ENCODE measurements around the gene ANGEL2.
"Not testable (repeated sequence)": the region's sequence is repeated elsewhere in the genome, so short reads cannot be mapped to it uniquely, and the experiment has no call there.

Gene ANGEL2

GRCh38 chr1:213019450-213019849 is 3.8 kb upstream of the ANGEL2 start:
- Histone ChIP-seq H3K4me3 (no peak overlapping the region), H3K27ac (no peak overlapping the region)
- DNase-seq (ENCODE audit: low spot score) = no peak
- no peak for TF ChIP-seq CTCF (IDR thresholded peaks at IDR 0.05)

DNA sequence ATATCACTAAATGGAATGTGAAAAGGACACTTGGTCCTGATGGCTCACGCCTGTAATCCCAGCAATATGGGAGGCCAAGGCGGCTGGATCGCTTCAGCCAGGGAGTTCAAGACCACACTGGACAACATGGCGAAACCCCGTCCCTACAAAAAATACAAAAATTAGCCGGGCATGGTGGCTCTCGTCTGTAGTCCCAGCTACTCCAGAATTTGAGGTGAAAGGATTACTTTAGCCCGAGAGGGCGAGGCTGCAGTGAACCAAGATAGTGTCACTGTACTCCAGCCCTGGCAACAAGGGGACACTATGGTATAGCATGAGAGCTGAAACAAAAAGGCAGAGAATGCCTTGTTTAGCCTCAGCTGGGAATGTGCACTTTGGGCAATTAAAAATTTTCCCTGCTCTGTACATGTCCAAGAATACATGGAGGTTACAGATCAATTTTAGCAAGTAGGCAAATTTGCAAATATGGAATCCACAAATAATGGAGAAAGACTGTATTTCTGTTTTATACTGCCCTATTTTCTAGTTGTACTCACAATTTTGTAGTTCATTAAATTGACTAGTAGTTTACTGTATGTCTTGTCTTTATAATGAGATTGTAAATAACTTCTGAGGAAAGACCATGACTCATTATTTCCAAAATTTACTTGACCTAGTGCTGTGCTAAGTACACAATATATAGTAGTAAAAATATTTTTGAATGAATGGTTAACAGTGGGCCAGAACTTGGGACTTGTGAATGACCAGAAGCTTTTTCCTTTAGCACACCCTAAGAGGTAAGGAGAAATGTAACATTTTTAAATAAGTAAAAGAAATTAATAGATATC is 2.0 kb upstream of the ANGEL2 start:
- TF ChIP-seq CTCF (IDR thresholded peaks at IDR 0.05) = no peak
- no peak for DNase-seq (ENCODE audit: low spot score)
- Histone ChIP-seq H3K4me3 (no peak overlapping the region), H3K27ac (no peak overlapping the region)

DNA sequence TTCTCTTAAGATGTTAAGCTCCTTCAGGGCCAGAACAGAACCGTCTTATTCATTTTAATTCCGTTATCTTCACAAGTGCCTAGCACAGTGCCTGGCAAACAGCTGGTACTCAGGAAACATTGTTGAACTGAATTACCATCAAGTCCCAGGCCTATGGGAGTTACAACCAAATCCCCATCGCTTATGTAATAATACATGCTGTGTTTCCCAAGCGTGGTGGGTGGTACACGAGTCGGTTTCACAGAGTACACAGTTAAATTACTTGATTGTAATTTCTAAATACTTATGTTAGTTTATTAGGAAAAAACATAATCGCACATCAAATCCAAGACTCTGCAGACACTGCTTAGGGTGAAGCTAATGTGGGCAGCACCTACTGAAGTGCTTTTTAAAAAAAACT is 1.0 kb downstream of the ANGEL2 start:
- no peak for TF ChIP-seq CTCF (IDR thresholded peaks at IDR 0.05)
- no peak for DNase-seq (ENCODE audit: low spot score)
- Histone ChIP-seq H3K4me3 (peak overlapping the region; percentile 81), H3K27ac (peak overlapping the region; percentile 93 to 94)

- no peak for DNase-seq (ENCODE audit: low spot score)
- Histone ChIP-seq H3K27ac (no peak overlapping the region), H3K4me3 (no peak overlapping the region)
- TF ChIP-seq CTCF (IDR thresholded peaks at IDR 0.05) = no peak
These were observed 7.1 kb downstream of the ANGEL2 start for GRCh38 chr1:213008564-213008963.

DNA sequence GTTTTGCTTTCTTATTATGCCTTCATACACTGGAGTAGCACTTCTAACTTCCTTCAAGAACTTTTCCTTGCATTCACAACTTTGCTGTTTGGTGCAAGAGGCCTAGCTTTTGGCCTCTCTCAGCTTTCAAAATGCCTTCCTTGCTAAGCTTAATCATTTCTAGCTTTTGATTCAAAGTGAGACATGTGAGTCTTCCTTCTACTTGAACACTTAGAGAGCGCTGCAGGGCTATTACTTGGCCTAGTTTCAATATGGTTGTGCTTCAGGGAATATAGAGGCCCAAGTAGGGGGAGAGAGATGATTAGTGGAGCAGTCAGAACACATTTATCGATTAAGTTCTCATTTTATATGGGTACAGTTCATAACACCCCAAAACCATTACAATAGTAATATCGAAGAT is 12.4 kb downstream of the ANGEL2 start:
- Histone ChIP-seq H3K27ac (no peak overlapping the region), H3K4me3 (no peak overlapping the region)
- no peak for DNase-seq (ENCODE audit: low spot score)
- TF ChIP-seq CTCF (IDR thresholded peaks at IDR 0.05) = no peak

DNA sequence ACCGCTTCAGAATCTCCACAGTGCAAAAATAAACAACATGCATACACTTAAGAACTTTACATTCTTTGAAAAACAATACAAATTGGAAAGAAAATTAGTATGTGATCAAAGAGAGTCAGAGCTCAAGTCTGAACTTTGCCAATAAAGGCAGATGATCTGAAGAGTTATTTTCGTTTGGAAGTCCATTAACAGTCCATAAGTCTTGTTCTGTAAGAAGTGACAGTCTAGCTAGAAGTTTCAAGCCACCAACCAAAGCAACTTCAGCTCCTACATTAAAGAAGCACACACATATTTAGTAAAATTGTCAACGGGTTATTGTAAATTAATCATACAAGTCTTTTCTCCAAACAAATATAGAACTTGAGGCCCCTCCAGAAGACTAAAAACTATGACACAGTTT is 20.7 kb downstream of the ANGEL2 start:
- no peak overlapping the region for H3K4me3 ChIP-seq
- TF ChIP-seq CTCF (IDR thresholded peaks at IDR 0.05) = no peak
- DNase-seq (ENCODE audit: low spot score) = no peak
- no peak overlapping the region for H3K27ac ChIP-seq

DNA sequence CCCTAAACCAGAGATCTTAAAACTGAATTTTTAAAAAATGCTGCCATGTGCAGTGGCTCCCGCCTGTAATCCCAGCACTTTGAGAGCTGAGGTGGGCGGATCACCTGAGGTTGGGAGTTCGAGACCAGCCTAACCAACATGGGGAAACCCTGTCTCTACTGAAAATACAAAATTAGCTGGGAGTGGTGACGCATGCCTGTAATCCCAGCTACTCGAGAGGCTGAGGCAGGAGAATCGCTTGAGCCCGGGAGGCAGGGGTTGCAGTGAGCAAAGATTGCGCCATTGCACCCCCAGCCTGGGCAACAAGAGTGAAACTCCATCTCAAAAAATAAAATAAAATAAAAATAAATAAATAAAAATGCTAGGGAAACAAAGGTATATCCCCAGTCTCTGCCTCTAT is 21.7 kb downstream of the ANGEL2 start:
- H3K4me3 ChIP-seq; H3K27ac ChIP-seq; DNase-seq (ENCODE audit: low spot score): not testable (repeated sequence)
